OCI-LY7 (cell line): ENCODE data around the gene DDX21.
"Not testable (repeated sequence)": the region's sequence is repeated elsewhere in the genome, so short reads cannot be mapped to it uniquely, and the experiment has no call there.

Experiments
- CTCF ChIP-seq: fragments of 200-600 bp; sonication (generic); conservative IDR thresholded peaks from 2 replicates; pipeline ENCODE4 v1.5.1; 2014; ENCODE audit warnings: mild to moderate bottlenecking, antibody characterized with exemption, low read length, moderate library complexity, mixed read lengths
- EZH2phosphoT487 ChIP-seq: fragments of 200-600 bp; sonication (generic); IDR thresholded peaks from 2 replicates; pipeline ENCODE4 v1.6.1; 2018; ENCODE audit warnings: low read depth, borderline replicate concordance, mild to moderate bottlenecking, mixed run types, antibody characterized with exemption, low read length, moderate library complexity, mixed read lengths

- TF ChIP-seq CTCF, EZH2phosphoT487: not testable (repeated sequence)
Measured at GRCh38 chr10:69012778-69013177, 56.8 kb downstream of the DDX21 start.
